GM03348 (cell line): ENCODE measurements around the gene RAD23A.

Experiments
- DNase-seq: peaks from one replicate; pipeline ENCODE4 v3.0.0; 2012; ENCODE audit warnings: low spot score

The RAD23A gene

GRCh38 chr19:12984683-12985048, 39.0 kb downstream of the RAD23A start:
- no peak for DNase-seq

- DNase-seq, result peak; percentile 66
Measured at GRCh38 chr19:12985049-12985776, 39.6 kb downstream of the RAD23A start.

GRCh38 chr19:12986726-12987125, 41.1 kb downstream of the RAD23A start:
- DNase-seq, result no peak

GRCh38 chr19:12987190-12987589, 41.5 kb downstream of the RAD23A start:
- DNase-seq, result no peak

- DNase-seq, result no peak
Measured at GRCh38 chr19:12987781-12988180, 42.1 kb downstream of the RAD23A start.

- no peak for DNase-seq
Measured at GRCh38 chr19:12990431-12990830, 44.8 kb downstream of the RAD23A start.

GRCh38 chr19:12990853-12991252, 45.2 kb downstream of the RAD23A start:
- no peak for DNase-seq

GRCh38 chr19:12991296-12991695, 45.6 kb downstream of the RAD23A start:
- no peak for DNase-seq

- DNase-seq, result no peak
Measured at GRCh38 chr19:12992729-12993128, 47.1 kb downstream of the RAD23A start.

- DNase-seq, result no peak
Measured at GRCh38 chr19:12993562-12993961, 47.9 kb downstream of the RAD23A start.

- DNase-seq, result peak; percentile 91
Measured at GRCh38 chr19:12994701-12995595, 49.3 kb downstream of the RAD23A start, which contains the start of gene NFIX. TSS of gene NFIX (plus strand) at chr19:12995475. CDS start at chr19:12995838, 363 bp downstream.

- DNase-seq, result peak; percentile 69
Measured at GRCh38 chr19:12995596-12996405, 50.1 kb downstream of the RAD23A start.

GRCh38 chr19:12996406-12997094, 50.9 kb downstream of the RAD23A start:
- no peak for DNase-seq

- DNase-seq, result no peak
Measured at GRCh38 chr19:12997179-12997966, 51.7 kb downstream of the RAD23A start.

- DNase-seq, result no peak
Measured at GRCh38 chr19:12997967-12998940, 52.6 kb downstream of the RAD23A start.

- DNase-seq, result no peak
Measured at GRCh38 chr19:13001166-13001501, 55.5 kb downstream of the RAD23A start.

- no peak for DNase-seq
Measured at GRCh38 chr19:13001502-13002165, 56.0 kb downstream of the RAD23A start.

- no peak for DNase-seq
Measured at GRCh38 chr19:13002166-13002898, 56.7 kb downstream of the RAD23A start.

GRCh38 chr19:13003081-13003480, 57.4 kb downstream of the RAD23A start:
- DNase-seq, result no peak
